ENCODE results near the gene HADH.

HADH gene

DNA sequence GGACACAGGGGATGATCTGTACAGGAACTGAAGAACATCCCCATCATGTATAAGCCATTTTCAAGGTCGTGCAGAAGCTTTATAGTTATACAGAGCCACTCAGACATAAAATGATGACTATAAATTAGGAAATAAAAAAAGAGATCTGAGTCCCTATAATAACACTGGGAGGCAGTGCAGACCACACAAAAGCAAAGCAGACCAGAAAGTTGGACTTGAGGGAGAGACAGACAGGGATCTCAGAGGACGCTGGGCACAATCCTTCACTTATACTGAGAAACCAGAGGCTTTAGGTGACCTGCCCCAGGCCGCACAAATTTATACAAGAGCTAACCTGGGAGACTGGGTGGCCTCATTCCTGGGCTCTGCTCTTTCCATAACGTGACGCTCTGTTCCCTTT lies 70.5 kb downstream of the HADH start:
- DNase-seq: peak; percentile 12

DNA sequence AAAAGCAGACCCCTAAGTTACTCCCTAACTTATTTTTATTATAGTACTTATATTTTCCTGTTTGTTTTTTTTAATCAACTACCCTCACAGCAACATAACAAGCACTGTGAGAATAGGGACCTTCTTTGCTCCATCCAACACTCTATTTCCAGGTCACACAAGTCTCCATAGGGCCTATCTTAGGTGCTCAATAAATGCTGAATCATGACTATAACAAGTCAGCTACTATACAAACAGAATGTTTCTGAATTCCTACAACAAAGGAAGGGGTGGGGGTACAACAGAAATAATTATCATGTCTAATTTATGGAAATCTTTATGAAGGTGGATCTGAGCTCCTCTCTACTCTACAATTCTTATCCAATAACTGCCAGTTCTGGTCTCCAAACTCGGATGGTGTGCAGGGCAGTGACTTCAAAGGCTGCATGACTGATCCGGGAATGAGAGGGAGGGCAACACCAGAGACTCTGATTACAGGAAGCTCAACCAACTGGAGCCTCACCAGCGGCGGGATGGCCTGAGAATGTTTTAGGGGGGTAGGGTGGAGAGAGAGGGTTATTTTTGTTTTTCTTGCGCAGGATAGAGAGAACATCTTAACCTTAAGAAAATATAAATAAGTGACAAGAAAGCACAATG lies 71.1 kb downstream of the HADH start:
- DNase-seq: no peak

DNA sequence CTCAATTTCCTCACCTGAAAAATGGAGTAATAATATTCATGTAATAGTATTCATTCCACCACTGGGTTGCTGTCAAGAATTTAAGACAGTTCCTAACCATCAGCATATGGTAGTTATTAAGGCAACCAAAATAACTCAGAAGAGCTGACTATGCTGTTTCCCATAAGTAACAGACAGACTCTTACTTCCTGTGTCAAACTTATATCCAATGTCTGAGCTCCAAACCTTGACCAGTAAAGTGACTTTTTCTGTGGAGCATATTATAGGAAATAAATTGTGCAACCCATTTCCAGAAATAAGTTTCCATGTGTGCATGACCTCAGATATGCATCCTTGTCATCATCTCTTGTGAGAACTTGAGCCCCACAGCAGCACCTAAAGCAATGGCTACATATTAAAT lies 78.8 kb downstream of the HADH start:
- DNase-seq: no peak

DNA sequence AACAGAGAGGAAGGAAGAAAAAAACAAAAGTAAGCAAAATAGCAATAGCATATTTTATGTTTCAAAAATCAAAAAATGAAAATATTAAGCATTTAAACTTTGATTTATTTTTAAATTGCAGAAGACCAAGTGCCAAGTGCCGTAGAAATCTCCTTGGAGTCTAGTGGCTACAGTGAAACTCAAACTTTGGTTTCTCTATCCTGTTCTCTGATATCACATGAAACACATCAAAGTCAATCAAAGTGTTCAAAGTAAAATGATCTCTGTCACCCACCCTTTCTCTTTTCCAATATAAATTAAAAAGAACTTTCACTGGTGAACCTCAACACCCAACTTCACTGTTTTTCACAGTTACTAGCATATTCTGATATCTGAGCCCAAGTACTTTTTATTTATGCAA lies 81.1 kb downstream of the HADH start:
- DNase-seq: no peak

DNA sequence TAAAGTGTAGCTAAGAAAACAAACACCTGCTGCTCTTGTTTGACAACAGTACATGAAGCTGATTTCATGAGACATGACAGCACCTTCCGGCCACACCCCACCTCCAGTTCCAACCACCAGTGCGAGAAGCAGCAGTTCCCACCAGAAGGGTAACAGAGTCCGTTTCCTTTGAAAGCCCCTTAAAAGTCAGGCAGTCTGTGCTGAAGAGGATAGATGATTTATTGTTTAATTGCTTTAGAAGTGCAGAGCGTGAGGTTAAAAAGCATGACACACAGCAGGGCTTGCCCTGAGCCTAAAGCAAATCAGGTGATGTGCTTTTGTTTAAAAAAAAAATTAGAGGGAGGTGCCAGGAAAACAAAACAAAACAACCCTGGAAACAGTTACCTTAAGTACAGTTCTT lies 82.6 kb downstream of the HADH start:
- DNase-seq: peak; percentile 16

DNA sequence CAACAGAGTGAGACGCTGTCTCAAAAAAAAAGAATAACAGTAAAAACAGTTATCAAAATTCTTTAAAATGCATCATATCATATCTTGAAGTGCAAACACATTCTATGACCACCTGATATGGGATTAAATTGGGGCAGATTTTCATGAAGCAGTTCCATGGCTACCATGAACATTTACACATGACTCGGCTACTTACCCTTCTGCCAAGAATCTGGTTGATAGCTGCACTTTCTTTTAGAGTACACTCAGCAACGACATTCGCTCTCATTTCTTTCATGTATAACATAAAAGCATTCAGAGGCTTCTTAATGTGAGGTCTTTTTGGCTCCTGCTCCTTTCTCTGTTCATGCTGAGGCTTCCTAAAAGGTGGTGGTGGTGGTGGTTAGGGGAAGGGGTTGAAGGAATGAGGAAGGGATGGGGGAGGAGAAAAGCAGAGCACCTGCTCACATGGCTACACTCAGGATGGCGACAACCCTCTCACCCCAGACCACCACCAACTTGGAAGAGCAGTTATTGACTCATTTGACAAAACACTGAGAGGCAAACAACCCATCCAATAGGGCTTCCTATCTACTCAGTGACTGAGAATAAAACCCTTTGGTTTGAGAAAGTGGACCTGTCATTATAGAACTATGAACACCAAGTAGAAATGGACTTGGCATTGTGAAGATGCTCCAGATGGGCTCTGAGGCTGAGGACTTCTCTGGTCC lies 88.5 kb downstream of the HADH start:
- DNase-seq: no peak

DNA sequence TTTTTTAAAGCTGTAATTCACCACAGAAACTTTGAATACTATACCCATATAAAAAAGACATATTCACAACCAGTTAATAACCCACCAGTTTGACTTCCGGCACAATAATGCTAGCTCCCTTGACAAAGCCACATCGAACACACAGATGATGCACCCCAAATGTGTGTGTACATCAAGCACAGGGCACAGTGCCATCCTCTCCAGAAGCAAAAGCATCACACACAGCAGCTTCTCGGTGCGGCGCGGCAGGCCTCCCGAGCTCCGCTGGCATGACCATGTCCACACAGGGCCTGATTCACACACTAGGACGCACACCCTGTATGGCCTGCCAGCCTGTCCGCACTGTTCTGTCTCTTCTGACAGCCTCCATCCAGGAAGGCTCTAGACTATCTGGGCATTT lies 91.1 kb downstream of the HADH start:
- DNase-seq: no peak

DNA sequence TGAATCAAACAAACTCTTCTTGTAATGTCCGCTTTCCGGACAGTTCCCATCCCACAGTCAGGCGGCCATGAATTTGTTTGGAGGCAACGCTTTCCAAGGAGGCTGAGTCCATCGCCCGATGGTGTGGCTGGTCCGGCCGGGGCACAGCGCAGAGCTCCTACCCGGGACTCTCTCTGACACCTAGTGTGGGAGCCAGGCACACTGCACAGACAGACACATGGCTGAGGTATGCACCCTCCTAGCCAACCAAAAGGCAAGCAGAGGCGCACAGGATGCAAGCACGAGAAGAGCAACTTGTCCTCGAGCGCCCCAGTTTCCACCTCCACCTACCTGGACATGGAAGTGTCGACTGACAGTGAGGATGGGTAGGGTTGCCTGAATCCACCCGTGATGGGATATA lies 91.6 kb downstream of the HADH start:
- no peak for DNase-seq
